ENCODE measurements around the gene MCOLN1.

DNA sequence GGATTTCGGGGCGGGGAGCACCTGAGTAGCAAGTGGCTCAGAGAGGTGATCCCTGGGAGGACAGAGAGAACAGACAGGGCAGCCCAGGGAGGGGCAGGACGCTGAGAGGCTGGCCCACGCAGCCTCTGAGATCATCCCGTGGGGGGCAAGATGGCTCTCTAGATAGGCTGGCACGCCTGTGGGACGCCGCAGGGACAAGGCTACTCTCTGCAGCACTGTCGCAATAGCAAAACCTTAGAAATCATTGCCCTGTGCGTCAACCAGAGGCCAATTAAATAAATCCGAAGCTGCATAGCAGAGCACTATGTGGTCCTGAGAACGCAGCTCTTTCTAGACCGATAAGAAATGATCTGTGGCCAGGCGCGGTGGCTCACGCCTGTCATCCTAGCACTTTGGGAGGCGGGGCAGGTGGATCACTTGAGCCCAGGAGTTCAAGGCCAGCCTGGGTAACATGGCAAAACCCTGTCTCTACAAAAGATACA lies 38.7 kb upstream of the MCOLN1 start:
- TF ChIP-seq POLR2A (IDR thresholded peaks at IDR 0.05; ENCODE audit: low read depth, low read length) (no peak), TAF1 (IDR thresholded peaks at IDR 0.05; ENCODE audit: low read depth, low read length) (no peak), POLR2AphosphoS5 (IDR thresholded peaks at IDR 0.05; ENCODE audit: low read depth, low read length) (no peak), POU2F2 (IDR thresholded peaks at IDR 0.05; ENCODE audit: low read depth, low read length) (no peak), PAX5 (IDR thresholded peaks at IDR 0.05; ENCODE audit: insufficient read depth, low read length, severe bottlenecking) (no peak), SPI1 (IDR thresholded peaks at IDR 0.05; ENCODE audit: low read depth, low read length) (no peak)
